Duodenal mucosa (tissue), 2 donors: ENCODE measurements around the gene OR2B2.

Source experiments
- H3K27ac ChIP-seq: one replicate; pipeline ENCODE4 v1.7.0; 2013; ENCODE audit warnings: low read depth, low read length
- H3K27me3 ChIP-seq, 2 donors: one replicate each; pipeline ENCODE4 v1.7.0; 2013; ENCODE audit warnings: low read length in 2 of 2, control low read depth in 1 of 2; ENCODE audit not compliant: insufficient read depth in 2 of 2, control insufficient read depth in 1 of 2
- H3K36me3 ChIP-seq, 2 donors: one replicate each; pipeline ENCODE4 v1.7.0; 2013; ENCODE audit warnings: low read length in 2 of 2, control low read depth in 1 of 2; ENCODE audit not compliant: insufficient read depth in 2 of 2, control insufficient read depth in 1 of 2
- H3K4me1 ChIP-seq, 2 donors: one replicate each; pipeline ENCODE4 v1.7.0; 2013; ENCODE audit warnings: low read length in 2 of 2, control low read depth in 1 of 2; ENCODE audit not compliant: insufficient read depth in 2 of 2, control insufficient read depth in 1 of 2
- H3K4me3 ChIP-seq, 2 donors: one replicate each; pipeline ENCODE4 v1.7.0; 2013; ENCODE audit warnings: low read length in 2 of 2, low read depth in 1 of 2
- H3K9ac ChIP-seq, 2 donors: one replicate each; pipeline ENCODE4 v1.7.0; 2013; ENCODE audit warnings: low read length in 2 of 2, low read depth in 1 of 2
- H3K9me3 ChIP-seq, 2 donors: one replicate each; pipeline ENCODE4 v1.7.0; 2013; ENCODE audit warnings: low read length in 2 of 2, control low read depth in 1 of 2; ENCODE audit not compliant: control insufficient read depth in 1 of 2

OR2B2 gene

DNA sequence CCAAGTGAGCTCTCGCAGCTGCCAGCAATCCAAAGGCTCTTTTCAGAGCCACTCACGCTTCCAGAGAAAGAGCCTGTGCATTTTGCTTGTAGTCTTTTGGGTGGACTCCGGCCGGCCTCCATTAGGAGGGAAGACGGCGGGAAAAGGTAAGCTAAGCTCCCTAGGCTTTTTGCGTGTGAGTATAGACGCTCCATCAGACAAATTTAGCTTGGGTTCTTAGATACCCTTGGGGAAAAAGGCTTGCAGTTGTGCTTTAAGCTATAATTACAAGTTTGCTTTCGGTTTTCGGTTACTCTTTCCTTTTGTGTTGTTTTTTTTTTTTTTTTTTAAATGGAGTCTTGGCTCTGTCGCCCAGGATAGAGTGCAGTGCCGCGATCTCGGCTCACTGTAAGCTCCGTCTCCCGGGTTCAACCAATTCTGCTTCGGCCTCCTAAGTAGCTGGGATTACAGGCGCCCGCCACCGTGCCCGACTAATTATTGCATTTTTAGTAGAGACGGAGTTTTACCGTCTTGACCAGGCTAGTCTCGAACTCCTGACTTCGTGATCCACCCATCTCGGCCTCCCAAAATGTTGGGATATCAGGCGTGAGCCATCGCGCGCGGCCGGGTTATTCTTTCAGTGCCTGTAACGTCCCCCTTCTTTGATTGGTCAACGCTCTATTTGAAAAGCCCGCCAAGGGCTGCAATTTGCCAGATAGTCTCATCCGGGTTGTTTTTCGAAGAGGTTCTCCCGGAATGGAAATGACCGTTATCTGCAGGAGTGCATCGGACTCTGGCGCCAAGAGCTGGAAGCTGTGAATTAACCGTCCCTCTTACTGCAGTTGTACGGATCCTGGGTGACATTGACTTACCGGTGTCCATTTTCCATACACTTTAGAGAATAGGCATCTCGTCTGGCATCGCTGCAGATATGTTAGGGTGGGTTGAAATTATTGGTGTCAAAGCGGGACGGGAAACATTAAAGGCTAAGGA lies 18.1 kb downstream of the OR2B2 start:
- H3K4me3 ChIP-seq = peak overlapping the region; percentile 82 to 97

DNA sequence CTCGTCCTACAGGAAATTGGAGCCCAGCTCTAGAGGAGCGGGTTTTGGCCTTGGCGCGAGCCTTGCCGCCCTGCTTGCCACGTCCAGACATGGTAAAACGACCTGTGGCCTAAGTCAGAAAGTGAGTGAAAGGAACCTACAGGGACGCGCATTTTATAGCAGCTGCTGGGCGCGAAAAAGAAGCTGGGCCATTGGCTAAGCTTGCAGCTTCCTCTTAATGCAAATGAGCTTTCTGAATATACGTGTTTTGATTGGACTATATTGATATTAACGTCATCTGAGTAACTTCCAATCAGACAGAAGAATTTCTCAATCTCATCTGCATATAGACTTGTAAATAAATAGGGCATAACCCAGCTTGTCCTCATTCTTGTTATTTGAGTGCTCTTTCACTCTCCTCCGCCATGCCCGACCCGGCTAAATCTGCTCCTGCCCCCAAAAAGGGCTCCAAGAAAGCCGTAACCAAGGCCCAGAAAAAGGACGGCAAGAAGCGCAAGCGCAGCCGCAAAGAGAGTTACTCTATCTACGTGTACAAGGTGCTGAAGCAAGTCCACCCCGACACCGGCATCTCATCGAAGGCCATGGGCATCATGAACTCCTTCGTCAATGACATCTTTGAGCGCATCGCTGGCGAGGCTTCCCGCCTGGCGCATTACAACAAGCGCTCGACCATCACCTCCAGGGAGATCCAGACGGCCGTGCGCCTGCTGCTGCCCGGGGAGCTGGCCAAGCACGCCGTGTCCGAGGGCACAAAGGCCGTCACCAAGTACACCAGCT lies 18.9 kb downstream of the OR2B2 start:
- Histone ChIP-seq H3K36me3 (no peaks in the 10 kb centered on the region), H3K4me1 (peaks cover 16 to 24% of the 10 kb centered on the region in 2 donors), H3K9ac (peak overlapping the region; percentile 76 to 98), H3K9me3 (no peaks in the 10 kb centered on the region), H3K27ac (peak overlapping the region; percentile 88), H3K27me3 (peaks cover 0 to 5% of the 10 kb centered on the region in 2 donors), H3K4me3 (peak overlapping the region; percentile 82 to 97)

More for the DNA sequence above, 18.1 kb downstream of the OR2B2 start:
- H3K36me3 ChIP-seq = no peaks in the 10 kb centered on the region
- peaks cover 16 to 24% of the 10 kb centered on the region in 2 donors for H3K4me1 ChIP-seq
- H3K9ac ChIP-seq = peak overlapping the region; percentile 76 to 98
- H3K9me3 ChIP-seq = no peaks in the 10 kb centered on the region
- peaks cover 0 to 5% of the 10 kb centered on the region in 2 donors for H3K27me3 ChIP-seq
- H3K27ac ChIP-seq = peak overlapping the region; percentile 71

DNA sequence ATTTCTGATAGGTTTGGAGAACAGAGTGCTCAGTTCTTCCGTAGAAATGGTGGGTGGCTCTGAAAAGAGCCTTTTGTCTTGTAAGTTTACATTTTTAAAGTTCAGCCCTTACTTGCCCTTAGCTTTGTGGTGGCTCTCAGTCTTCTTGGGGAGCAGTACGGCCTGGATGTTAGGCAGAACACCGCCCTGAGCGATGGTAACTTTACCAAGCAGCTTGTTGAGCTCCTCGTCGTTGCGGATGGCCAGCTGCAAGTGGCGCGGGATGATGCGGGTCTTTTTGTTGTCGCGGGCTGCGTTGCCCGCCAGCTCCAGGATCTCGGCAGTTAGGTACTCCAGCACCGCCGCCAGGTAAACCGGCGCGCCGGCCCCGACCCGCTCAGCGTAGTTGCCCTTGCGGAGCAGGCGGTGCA lies 19.5 kb downstream of the OR2B2 start:
- no peaks in the 10 kb centered on the region for H3K9me3 ChIP-seq
- no peaks in the 10 kb centered on the region for H3K36me3 ChIP-seq
- H3K27ac ChIP-seq = peak overlapping the region; percentile 88
- peaks cover 16 to 24% of the 10 kb centered on the region in 2 donors for H3K4me1 ChIP-seq
- H3K9ac ChIP-seq = peak overlapping the region; percentile 76 to 81
- peaks cover 0 to 5% of the 10 kb centered on the region in 2 donors for H3K27me3 ChIP-seq
- peak overlapping the region; percentile 82 to 97 for H3K4me3 ChIP-seq

DNA sequence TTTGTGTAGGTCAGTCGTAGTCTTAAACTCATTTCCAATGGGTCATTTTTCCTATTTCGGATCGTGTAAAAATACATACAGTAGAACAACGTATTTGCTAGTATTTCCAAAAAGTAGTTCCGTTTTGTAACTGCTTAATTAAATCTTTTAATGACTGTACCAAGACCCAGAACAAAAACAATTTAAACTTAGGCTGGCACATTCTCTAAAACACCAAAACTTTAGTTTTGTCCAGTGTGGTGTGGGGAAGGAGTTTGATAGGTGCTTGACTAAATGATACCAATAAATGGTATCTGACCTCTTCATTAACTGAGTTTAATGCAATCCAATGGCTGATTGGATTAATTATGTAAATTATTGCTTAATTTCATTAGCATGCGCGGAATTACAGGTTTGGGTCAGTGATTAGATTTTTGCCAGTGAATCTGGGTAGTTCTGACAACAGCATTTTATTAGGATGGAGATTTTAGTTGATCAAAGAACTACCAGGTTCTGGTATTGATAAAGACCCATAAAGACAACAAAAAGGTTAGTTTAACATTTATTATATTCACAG lies 20.8 kb downstream of the OR2B2 start:
- Histone ChIP-seq H3K36me3 (no peaks in the 10 kb centered on the region), H3K9ac (no peak overlapping the region), H3K27me3 (peaks cover 0 to 5% of the 10 kb centered on the region in 2 donors), H3K4me1 (peaks cover 16 to 24% of the 10 kb centered on the region in 2 donors), H3K4me3 (peak overlapping the region; percentile 57 to 77), H3K27ac (no peak overlapping the region), H3K9me3 (no peaks in the 10 kb centered on the region)

DNA sequence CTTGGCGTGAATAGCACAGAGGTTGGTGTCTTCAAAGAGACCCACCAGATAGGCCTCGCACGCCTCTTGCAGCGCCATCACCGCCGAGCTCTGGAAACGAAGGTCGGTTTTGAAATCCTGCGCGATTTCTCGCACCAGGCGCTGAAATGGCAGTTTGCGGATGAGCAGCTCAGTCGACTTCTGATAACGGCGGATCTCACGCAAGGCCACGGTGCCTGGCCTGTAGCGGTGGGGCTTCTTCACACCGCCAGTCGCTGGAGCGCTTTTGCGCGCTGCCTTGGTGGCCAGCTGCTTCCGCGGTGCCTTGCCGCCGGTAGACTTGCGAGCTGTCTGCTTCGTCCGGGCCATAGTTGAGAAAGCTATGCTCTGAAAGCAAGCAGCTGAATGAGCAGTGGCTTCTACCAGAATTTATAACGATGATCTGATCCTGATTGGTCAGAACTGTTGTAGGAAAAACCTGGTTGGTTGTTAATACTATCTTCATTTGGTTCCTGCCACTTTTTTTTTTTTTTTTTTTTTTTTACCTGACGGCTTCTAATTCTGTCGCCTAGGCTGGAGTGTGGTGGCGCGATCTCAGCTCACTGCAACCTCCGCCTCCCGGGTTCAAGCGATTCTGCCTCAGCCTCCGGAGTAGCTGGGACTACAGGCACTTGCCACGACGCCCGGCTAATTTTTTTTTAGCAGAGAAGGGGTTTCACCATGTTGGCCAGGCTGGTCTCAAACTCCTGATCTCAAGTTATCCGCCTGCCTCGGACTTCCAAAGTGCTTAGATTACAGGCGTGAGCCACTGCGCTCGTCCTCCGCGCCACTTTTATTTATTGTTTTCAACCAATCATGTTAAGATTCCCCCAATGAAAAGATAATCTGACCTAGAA lies 21.5 kb downstream of the OR2B2 start:
- peak overlapping the region; percentile 57 for H3K27ac ChIP-seq
- H3K9ac ChIP-seq = peak overlapping the region; percentile 52 to 85
- peak overlapping the region; percentile 70 to 77 for H3K4me3 ChIP-seq
- H3K36me3 ChIP-seq = no peaks in the 10 kb centered on the region
- peaks cover 16 to 24% of the 10 kb centered on the region in 2 donors for H3K4me1 ChIP-seq
- no peaks in the 10 kb centered on the region for H3K9me3 ChIP-seq
- H3K27me3 ChIP-seq = peaks cover 0 to 5% of the 10 kb centered on the region in 2 donors

DNA sequence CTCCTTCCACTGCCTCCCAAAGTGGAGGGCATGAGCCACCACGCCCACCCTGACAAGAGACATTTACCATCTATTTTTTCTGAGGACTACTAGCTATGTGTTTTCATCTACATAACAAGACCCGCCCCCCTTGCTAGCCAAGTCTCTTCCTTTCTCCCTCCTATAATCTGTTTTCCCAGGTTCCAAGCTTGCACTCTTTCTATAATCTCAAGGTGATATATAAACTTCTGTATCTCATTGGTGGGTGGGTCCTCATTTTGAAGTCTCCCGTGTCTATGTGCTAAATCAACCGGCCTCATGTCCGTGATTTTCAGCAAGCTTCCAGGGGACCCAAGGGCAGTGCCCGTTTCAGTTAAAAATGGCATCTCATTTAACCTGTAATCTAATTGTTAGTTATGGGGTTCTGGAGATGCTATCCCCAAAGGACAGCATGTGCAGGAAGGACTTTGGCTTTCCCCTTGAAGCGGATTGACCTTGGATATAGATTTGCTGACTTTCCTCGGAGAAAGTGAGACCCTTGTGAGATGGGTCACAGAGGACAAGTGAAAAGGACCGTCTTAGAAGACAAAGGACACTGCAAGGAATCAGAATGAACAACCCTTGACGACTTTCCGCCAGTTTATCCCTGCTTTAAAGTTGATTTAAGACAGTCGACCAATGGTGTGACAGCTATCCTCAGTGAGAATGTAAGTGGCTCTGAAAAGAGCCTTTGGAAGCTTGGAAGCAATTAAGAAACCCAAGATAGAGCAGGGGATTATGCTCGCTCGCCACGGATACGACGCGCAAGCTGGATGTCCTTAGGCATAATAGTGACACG lies 22.4 kb downstream of the OR2B2 start:
- peaks cover 16 to 22% of the 10 kb centered on the region in 2 donors for H3K4me1 ChIP-seq
- no peaks in the 10 kb centered on the region for H3K36me3 ChIP-seq
- peak overlapping the region; percentile 52 to 85 for H3K9ac ChIP-seq
- H3K27me3 ChIP-seq = peaks cover 0 to 5% of the 10 kb centered on the region in 2 donors
- H3K9me3 ChIP-seq = no peaks in the 10 kb centered on the region
- no peak overlapping the region for H3K27ac ChIP-seq
- H3K4me3 ChIP-seq = peak overlapping the region; percentile 70 to 77

DNA sequence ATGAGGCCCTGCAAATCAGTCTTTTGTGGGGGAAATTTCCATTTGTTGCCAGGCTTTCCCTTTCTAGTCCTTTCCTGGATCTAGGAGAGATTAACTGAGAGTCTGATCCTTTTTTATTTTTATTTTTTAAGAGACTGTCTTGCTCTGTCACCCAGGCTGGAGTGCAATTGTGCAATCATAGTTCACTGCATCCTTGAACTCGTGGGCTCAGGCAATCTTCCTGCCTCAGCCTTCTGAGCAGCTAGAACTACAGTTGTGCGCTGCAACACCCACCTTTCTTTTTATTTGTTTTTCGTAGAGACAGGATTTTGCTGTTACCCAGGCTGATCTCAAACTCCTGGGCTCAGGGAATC lies 22.9 kb downstream of the OR2B2 start:
- Histone ChIP-seq H3K36me3 (no peaks in the 10 kb centered on the region), H3K9ac (no peak overlapping the region), H3K4me3 (no peak overlapping the region), H3K27ac (no peak overlapping the region), H3K4me1 (peaks cover 16 to 18% of the 10 kb centered on the region in 2 donors), H3K27me3 (peaks cover 0 to 5% of the 10 kb centered on the region in 2 donors), H3K9me3 (no peaks in the 10 kb centered on the region)

DNA sequence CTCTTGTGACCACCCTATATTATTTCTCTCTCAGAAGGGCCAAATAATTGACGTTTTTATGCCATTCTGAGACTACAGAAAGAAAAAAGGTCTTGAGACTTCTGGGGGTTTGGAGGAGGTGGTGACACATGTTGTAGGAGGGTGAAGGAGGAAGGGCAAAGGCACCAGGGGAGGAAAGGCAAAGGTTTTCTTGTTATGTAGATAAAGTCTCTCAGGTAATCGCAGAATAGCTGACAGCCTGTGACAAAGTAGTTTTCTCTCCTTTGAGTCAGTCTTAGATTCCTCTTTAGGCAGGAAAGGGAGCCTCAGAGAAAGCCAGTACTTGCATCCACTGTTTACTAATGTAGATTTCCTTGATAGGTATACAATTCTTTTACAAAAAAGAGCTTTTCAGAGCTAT lies 23.6 kb downstream of the OR2B2 start:
- no peak overlapping the region for H3K27ac ChIP-seq
- H3K9me3 ChIP-seq = no peaks in the 10 kb centered on the region
- H3K4me3 ChIP-seq = no peak overlapping the region
- H3K36me3 ChIP-seq = no peaks in the 10 kb centered on the region
- H3K4me1 ChIP-seq = peaks cover 15 to 16% of the 10 kb centered on the region in 2 donors
- H3K9ac ChIP-seq = no peak overlapping the region
- peaks cover 0 to 5% of the 10 kb centered on the region in 2 donors for H3K27me3 ChIP-seq

DNA sequence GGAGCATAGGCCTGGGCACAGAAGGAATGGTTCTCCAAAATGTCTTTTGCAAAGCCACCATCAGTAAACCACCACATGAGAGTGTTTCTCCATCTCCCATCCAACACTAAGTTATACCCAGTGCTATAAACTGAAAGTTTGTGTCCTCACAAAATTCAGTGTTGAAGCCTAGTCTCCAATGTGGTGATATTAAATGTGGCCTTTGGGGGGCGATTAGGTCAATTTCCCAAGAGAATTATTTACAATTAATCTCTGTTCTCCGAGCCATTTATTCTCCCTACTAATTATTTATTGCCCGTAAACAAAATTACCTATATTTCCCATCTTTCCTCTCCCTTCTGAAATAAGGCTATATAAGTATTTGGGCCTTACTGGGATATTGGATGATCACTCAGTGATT lies 26.1 kb downstream of the OR2B2 start:
- no peaks in the 10 kb centered on the region for H3K36me3 ChIP-seq
- H3K27me3 ChIP-seq = peaks cover 0 to 5% of the 10 kb centered on the region in 2 donors
- no peak overlapping the region for H3K4me3 ChIP-seq
- H3K27ac ChIP-seq = no peak overlapping the region
- no peak overlapping the region for H3K9ac ChIP-seq
- H3K9me3 ChIP-seq = no peaks in the 10 kb centered on the region
- H3K4me1 ChIP-seq = peaks cover 8 to 10% of the 10 kb centered on the region in 2 donors
